HG03469 (cell line): ENCODE results near the gene CUL2.
"Not testable (repeated sequence)": the region's sequence is repeated elsewhere in the genome, so short reads cannot be mapped to it uniquely, and the experiment has no call there.

Experiments
- ATAC-seq: cut with Tn5 transposase; IDR thresholded peaks from one replicate; pipeline ENCODE4 v1.9.1; 2021; ENCODE audit warnings: mild to moderate bottlenecking, moderate library complexity, moderate number of reproducible peaks; ENCODE audit not compliant: unreplicated experiment

Gene CUL2

GRCh38 chr10:35080261-35080660 lies 9.9 kb downstream of the CUL2 start:
- not testable (repeated sequence) for ATAC-seq

GRCh38 chr10:35079763-35080162 lies 10.4 kb downstream of the CUL2 start:
- ATAC-seq = no peak

GRCh38 chr10:35079265-35079664 lies 10.9 kb downstream of the CUL2 start:
- no peak for ATAC-seq

- ATAC-seq = no peak
Observed at GRCh38 chr10:35075228-35075627, 14.9 kb downstream of the CUL2 start.

- ATAC-seq = no peak
Observed at GRCh38 chr10:35074266-35074665, 15.9 kb downstream of the CUL2 start.

GRCh38 chr10:35070521-35070920 lies 19.6 kb downstream of the CUL2 start:
- ATAC-seq = no peak

- ATAC-seq = no peak
Observed at GRCh38 chr10:35063837-35064454, 26.2 kb downstream of the CUL2 start.

GRCh38 chr10:35059481-35059880 lies 30.7 kb downstream of the CUL2 start:
- no peak for ATAC-seq

GRCh38 chr10:35058686-35059085 lies 31.5 kb downstream of the CUL2 start:
- no peak for ATAC-seq

- no peak for ATAC-seq
Observed at GRCh38 chr10:35058134-35058533, 32.0 kb downstream of the CUL2 start.

- ATAC-seq = no peak
Observed at GRCh38 chr10:35056686-35057085, 33.5 kb downstream of the CUL2 start.

GRCh38 chr10:35056133-35056532 lies 34.0 kb downstream of the CUL2 start:
- no peak for ATAC-seq

GRCh38 chr10:35050568-35050967 lies 39.6 kb downstream of the CUL2 start:
- no peak for ATAC-seq

GRCh38 chr10:35046074-35046473 lies 44.1 kb downstream of the CUL2 start:
- no peak for ATAC-seq

- not testable (repeated sequence) for ATAC-seq
Observed at GRCh38 chr10:35045275-35045674, 44.9 kb downstream of the CUL2 start.

- ATAC-seq = no peak
Observed at GRCh38 chr10:35043796-35044344, 46.3 kb downstream of the CUL2 start.

- no peak for ATAC-seq
Observed at GRCh38 chr10:35042783-35043182, 47.4 kb downstream of the CUL2 start.

GRCh38 chr10:35041502-35041879 lies 48.6 kb downstream of the CUL2 start:
- no peak for ATAC-seq

GRCh38 chr10:35040760-35041501 lies 49.2 kb downstream of the CUL2 start:
- ATAC-seq = no peak

- no peak for ATAC-seq
Observed at GRCh38 chr10:35037104-35037503, 53.0 kb downstream of the CUL2 start.

GRCh38 chr10:35035606-35036005 lies 54.5 kb downstream of the CUL2 start:
- no peak for ATAC-seq

GRCh38 chr10:35027567-35027966 lies 62.6 kb downstream of the CUL2 start:
- no peak for ATAC-seq
